Duodenal mucosa (tissue), 2 donors: Measurements from ENCODE around the gene STAG2.
"Not testable (repeated sequence)": the region's sequence is repeated elsewhere in the genome, so short reads cannot be mapped to it uniquely, and the experiment has no call there.

Experiments used
- H3K27ac ChIP-seq: one replicate; pipeline ENCODE4 v1.7.0; 2013; ENCODE audit warnings: low read depth, low read length
- H3K27me3 ChIP-seq, 2 donors: one replicate each; pipeline ENCODE4 v1.7.0; 2013; ENCODE audit warnings: low read length in 2 of 2, control low read depth in 1 of 2; ENCODE audit not compliant: insufficient read depth in 2 of 2, control insufficient read depth in 1 of 2
- H3K36me3 ChIP-seq, 2 donors: one replicate each; pipeline ENCODE4 v1.7.0; 2013; ENCODE audit warnings: low read length in 2 of 2, control low read depth in 1 of 2; ENCODE audit not compliant: insufficient read depth in 2 of 2, control insufficient read depth in 1 of 2
- H3K4me1 ChIP-seq, 2 donors: one replicate each; pipeline ENCODE4 v1.7.0; 2013; ENCODE audit warnings: low read length in 2 of 2, control low read depth in 1 of 2; ENCODE audit not compliant: insufficient read depth in 2 of 2, control insufficient read depth in 1 of 2
- H3K4me3 ChIP-seq, 2 donors: one replicate each; pipeline ENCODE4 v1.7.0; 2013; ENCODE audit warnings: low read length in 2 of 2, low read depth in 1 of 2
- H3K9ac ChIP-seq, 2 donors: one replicate each; pipeline ENCODE4 v1.7.0; 2013; ENCODE audit warnings: low read length in 2 of 2, low read depth in 1 of 2
- H3K9me3 ChIP-seq, 2 donors: one replicate each; pipeline ENCODE4 v1.7.0; 2013; ENCODE audit warnings: low read length in 2 of 2, control low read depth in 1 of 2; ENCODE audit not compliant: control insufficient read depth in 1 of 2

The STAG2 gene

DNA sequence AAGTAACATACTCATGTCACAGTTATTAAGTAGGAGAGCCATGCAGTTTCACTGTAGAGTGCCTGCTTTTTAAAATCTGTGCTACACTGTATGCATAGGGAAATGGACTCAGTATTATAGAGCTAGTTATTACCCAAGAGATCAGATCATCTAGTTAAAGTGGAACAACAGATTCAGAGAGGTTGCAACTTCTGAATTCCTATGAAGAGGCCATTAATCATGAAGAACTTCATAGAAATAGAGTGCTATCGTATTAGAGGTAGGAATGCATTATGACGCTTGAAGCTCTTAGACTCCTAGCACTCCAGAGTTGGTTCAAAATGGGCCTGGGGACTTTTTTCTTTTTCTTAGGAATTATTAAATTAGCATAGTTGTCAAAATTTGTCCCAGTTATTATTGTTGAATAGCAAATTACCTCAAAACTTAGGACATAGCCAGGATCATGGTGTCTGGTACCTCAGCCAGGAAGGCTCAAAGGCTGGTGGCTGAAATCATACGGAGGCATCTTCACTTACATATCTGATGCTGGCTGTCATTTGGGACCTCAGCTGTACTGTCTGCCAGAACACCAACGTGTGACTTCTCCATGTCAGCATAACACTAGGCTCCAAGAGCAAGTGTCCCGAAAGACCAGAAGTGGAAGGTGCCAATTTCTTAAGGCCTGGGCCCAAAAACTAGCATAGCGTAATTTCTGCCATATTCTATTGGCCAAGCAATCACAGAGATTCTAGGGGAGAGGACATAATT is 125.7 kb downstream of the STAG2 start:
- Histone ChIP-seq H3K27ac (no peak overlapping the region), H3K9ac (no peak overlapping the region), H3K4me1 (no peaks in the 10 kb centered on the region), H3K4me3 (no peak overlapping the region), H3K9me3 (no peaks in the 10 kb centered on the region), H3K27me3 (no peaks in the 10 kb centered on the region), H3K36me3 (peaks cover 3 to 44% of the 10 kb centered on the region in 2 donors)

DNA sequence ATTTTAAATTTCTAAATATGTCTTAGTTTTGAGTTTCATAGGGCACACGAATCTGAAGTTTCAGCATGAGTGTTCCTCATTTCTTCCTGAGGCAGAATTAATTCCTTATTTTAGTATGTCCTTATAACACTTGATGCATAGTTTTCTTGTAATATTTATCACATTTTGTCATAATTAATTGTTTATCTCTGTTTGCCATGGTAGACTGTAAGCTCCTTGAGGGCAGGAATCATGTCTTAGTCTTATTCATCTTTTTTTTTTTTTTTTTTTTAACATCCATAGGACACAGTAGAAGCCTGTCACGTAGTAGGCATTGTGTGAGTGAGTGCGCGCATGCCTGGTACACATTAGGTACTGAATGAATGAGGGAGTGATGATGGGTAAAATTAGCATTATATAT is 131.7 kb downstream of the STAG2 start:
- H3K4me1 ChIP-seq, result no peaks in the 10 kb centered on the region
- H3K36me3 ChIP-seq, result peaks cover 13 to 52% of the 10 kb centered on the region in 2 donors
- H3K9ac ChIP-seq, result no peak overlapping the region
- no peaks in the 10 kb centered on the region for H3K27me3 ChIP-seq
- H3K9me3 ChIP-seq, result no peaks in the 10 kb centered on the region
- H3K4me3 ChIP-seq, result no peak overlapping the region
- no peak overlapping the region for H3K27ac ChIP-seq

DNA sequence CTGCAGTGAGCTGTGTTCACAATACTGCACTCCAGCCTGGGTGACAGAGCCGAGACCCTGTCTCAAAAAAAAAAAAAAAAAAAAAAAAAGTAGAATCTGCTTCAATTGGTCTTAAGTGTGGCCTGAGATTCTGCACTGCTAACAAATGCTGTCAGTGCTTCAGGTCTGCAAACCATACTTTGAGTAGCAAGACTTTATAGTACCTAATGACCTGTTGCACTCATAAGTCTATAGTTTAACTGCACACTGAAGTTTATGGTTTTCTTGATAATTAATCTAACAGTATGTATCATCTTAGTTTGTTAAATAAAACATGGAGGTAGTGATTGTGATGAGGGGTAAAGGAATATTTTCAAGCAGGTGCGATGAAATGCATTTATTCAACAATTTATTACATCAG is 135.6 kb downstream of the STAG2 start:
- H3K9me3 ChIP-seq, result no peaks in the 10 kb centered on the region
- H3K36me3 ChIP-seq, result peaks cover 11 to 34% of the 10 kb centered on the region in 2 donors
- H3K4me3 ChIP-seq, result no peak overlapping the region
- no peak overlapping the region for H3K9ac ChIP-seq
- H3K27me3 ChIP-seq, result no peaks in the 10 kb centered on the region
- no peaks in the 10 kb centered on the region for H3K4me1 ChIP-seq
- H3K27ac ChIP-seq, result no peak overlapping the region

DNA sequence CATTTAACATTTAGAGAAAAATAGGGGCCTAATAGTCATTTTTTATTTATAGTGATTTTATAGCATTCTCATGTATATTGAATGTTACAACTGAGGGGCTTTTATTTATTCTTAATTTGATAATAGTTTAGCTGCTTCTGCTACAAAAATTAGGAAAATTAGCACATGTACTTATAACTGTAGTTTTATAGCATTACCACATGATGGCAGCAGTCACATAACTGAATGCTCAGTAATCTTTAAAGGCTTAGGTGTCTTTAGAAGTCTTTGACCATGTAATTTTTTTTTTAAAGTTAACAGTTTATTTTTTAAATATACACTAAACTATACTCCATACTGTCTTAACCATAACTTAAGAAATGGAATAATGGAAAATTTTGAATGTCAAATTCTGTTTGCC is 136.6 kb downstream of the STAG2 start:
- no peaks in the 10 kb centered on the region for H3K27me3 ChIP-seq
- H3K9me3 ChIP-seq, result no peaks in the 10 kb centered on the region
- H3K4me1 ChIP-seq, result no peaks in the 10 kb centered on the region
- no peak overlapping the region for H3K9ac ChIP-seq
- H3K27ac ChIP-seq, result no peak overlapping the region
- peaks cover 11 to 27% of the 10 kb centered on the region in 2 donors for H3K36me3 ChIP-seq
- H3K4me3 ChIP-seq, result no peak overlapping the region

DNA sequence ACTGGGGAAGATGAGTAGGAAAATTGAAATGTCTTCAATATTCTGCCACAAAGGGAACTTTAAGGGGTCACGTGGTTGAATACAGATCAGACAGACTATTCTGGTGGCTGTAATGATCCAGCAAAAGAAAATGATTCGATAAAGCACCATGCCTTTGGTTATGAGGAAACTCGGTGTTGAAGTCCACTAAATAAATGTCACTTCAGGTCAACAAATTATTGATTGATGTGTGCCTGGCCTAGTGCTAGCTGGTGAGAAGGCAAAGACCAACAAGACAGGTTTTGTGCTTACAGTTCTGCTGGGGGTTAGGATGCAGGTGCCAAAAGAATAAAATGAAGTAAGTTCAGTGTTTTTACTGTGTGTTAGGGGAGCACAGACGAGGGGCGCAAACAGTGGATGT is 142.5 kb downstream of the STAG2 start:
- no peak overlapping the region for H3K4me3 ChIP-seq
- H3K27me3 ChIP-seq, result no peaks in the 10 kb centered on the region
- no peak overlapping the region for H3K27ac ChIP-seq
- no peak overlapping the region for H3K9ac ChIP-seq
- H3K4me1 ChIP-seq, result no peaks in the 10 kb centered on the region
- peaks cover 0 to 5% of the 10 kb centered on the region in 2 donors for H3K36me3 ChIP-seq
- H3K9me3 ChIP-seq, result no peaks in the 10 kb centered on the region

DNA sequence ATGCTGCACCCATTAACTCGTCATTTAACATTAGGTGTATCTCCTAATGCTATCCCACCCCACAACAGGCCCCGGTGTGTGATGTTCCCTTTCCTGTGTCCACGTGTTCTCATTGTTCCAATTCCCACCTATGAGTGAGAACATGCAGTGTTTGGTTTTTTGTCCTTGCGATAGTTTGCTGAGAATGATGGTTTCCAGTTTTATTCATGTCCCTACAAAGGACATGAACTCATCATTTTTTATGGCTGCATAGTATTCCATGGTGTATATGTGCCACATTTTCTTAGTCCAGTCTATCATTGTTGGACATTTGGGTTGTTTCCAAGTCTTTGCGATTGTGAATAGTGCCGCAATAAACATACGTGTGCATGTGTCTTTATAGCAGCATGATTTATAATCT is 143.0 kb downstream of the STAG2 start:
- H3K4me1 ChIP-seq, H3K9ac ChIP-seq, H3K4me3 ChIP-seq, H3K27me3 ChIP-seq, H3K9me3 ChIP-seq, H3K36me3 ChIP-seq, H3K27ac ChIP-seq: not testable (repeated sequence)

DNA sequence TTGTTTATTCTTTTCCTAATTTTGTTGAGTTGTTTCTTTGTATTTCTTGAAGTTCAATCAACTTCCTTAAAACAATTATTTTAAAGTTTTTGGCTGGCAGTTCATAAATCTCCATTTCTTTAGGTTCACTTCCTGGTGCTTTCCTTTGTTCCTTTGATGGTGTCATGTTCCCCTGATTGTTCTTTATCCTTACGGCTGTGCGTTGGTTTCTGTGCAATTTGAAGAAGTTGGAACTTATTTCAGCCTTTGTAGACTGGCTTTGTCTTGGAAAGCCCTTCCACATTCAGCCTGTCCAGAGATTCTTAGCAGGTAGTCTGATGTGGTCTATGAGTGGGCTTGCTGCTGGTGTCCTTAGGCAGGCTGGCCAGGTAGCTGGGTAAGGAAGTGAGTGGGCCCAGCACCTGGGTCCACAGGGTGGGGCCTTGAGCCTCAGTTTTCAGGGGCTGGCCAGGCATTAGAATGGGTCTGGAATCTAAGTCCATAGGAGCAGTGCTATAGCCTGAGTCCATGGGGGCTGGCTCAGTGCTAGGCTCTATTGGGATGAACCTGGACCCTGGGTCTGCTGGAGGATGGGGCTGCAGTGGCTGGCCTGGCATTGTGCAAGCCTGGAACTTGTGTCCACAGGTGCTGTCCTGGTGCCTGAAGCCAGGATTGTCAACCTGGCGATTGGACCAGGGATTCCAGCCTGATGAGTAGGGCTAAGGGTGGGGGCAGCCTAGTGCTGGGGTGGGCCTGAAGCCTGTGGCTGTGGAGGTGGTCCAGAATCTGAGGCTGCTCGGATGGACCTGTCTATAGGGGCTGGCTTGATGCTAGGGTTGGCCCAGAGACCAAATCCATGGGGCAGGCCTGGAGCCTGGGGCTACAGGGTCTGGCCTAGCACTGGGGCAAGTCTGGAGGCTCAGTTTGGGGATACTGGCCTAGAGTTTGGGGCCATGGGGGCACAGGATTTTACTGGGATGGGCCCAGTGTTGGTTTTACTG is 152.4 kb downstream of the STAG2 start:
- Histone ChIP-seq H3K36me3 (no peaks in the 10 kb centered on the region), H3K4me1 (no peaks in the 10 kb centered on the region), H3K9me3 (no peaks in the 10 kb centered on the region), H3K27me3 (no peaks in the 10 kb centered on the region), H3K4me3 (no peak overlapping the region), H3K27ac (no peak overlapping the region), H3K9ac (no peak overlapping the region)

DNA sequence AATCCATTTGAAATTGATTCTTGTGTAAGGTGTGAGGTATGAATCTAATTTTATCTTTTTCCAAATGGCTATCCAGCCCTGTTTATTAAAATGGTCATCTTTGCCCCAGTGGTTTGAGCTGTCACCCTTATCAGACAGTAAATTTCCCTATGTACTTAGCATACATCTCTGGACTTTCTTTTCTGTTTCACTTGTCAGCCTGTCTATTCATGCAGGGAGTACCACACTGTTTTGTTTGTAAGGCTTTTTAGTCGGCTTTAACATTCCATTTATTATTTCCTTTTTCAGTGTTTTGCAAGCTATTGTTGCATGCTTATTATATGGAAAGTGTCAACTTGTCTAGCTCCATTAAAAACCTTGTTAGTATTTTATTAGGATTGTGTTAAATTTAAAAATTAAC is 155.8 kb downstream of the STAG2 start:
- Histone ChIP-seq H3K9ac (no peak overlapping the region), H3K36me3 (no peaks in the 10 kb centered on the region), H3K9me3 (no peaks in the 10 kb centered on the region), H3K27ac (no peak overlapping the region), H3K4me3 (no peak overlapping the region), H3K27me3 (no peaks in the 10 kb centered on the region), H3K4me1 (no peaks in the 10 kb centered on the region)

DNA sequence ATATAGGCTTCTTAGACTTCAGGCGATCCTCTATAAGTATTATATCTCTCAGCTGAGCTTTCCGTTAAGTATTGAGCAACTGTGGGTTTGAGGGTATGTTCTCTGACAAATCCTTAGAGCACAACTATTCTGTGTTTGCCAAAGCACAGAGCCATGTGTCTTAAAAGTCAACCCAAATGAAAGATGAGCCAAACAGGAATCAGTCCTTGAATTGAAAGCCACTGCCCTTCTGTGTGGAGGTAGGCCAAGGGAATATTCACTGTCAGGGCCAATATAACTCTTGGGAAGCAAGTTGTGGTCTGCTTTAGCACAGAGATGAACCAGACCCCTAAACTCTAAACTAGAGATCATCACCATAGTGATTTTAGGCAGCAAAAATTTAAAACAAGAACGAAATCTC is 164.0 kb downstream of the STAG2 start:
- H3K36me3 ChIP-seq, result no peaks in the 10 kb centered on the region
- no peaks in the 10 kb centered on the region for H3K4me1 ChIP-seq
- H3K27ac ChIP-seq, result no peak overlapping the region
- H3K4me3 ChIP-seq, result no peak overlapping the region
- no peaks in the 10 kb centered on the region for H3K27me3 ChIP-seq
- H3K9ac ChIP-seq, result no peak overlapping the region
- H3K9me3 ChIP-seq, result no peaks in the 10 kb centered on the region

DNA sequence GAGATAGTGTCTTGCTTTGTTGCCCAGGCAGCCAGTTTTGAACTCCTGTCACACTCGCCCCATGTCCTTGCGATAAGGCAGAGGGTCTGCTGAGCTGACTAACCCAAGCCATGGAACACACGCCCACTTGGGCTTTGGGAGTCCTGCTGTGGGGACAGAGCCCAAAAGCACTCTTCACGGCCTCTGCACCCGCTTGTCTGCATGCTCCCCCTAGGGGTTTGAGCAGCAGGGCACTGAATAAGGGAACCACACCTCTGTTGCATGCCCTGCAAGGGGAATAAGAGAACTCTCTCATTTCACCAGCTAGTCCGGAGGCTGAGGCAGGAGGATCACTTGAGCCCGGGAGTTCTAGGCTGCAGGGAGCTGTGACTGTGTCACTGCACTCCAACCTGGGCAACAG is 166.0 kb downstream of the STAG2 start:
- no peak overlapping the region for H3K4me3 ChIP-seq
- H3K27ac ChIP-seq, result no peak overlapping the region
- no peaks in the 10 kb centered on the region for H3K27me3 ChIP-seq
- no peaks in the 10 kb centered on the region for H3K4me1 ChIP-seq
- H3K9me3 ChIP-seq, result no peaks in the 10 kb centered on the region
- H3K9ac ChIP-seq, result no peak overlapping the region
- no peaks in the 10 kb centered on the region for H3K36me3 ChIP-seq
